Anterior cingulate cortex (tissue), 58 donors: Measurements from ENCODE around the gene COL5A3.
"Not testable (repeated sequence)": the region's sequence is repeated elsewhere in the genome, so short reads cannot be mapped to it uniquely, and the experiment has no call there.

ENCODE experiments used
- DNase-seq, 58 donors: peaks; one replicate each; lab custom pipeline; 2025; lab: John Stamatoyannopoulos, UW

Gene COL5A3

DNA sequence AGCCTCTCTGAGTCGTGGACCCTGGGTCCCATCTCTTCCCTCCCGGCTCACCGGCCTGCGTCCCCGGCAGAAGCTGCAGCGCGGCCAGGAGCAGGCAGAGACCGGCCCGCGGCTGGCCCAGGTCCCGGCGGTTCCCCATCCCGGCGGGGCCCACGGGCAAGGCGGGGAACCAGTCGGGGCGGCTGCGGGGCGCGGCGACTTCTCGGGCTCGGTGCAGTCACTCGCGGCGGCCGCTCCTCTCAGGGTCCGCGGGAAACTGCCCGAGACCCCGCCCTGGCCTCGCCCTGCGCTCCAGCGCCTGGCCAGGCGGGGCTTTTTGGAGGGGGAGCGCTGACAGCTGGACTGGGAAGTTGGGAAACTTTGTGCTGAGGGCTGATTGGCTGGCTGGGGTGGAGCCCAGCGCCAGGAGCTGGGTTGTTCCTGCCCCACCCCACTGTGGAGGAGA is at the start of gene COL5A3:
Gene COL5A3 (minus strand): TSS at position 258 of the 445 bp plus-strand sequence. CDS start 119 bp downstream, at position 139.
- DNase-seq, result no peak

GRCh38 chr19:10052602-10053360 is 42.5 kb upstream of the COL5A3 start:
- no peak for DNase-seq

- DNase-seq, result no peak
These were observed 39.3 kb upstream of the COL5A3 start for GRCh38 chr19:10049626-10050025.

DNA sequence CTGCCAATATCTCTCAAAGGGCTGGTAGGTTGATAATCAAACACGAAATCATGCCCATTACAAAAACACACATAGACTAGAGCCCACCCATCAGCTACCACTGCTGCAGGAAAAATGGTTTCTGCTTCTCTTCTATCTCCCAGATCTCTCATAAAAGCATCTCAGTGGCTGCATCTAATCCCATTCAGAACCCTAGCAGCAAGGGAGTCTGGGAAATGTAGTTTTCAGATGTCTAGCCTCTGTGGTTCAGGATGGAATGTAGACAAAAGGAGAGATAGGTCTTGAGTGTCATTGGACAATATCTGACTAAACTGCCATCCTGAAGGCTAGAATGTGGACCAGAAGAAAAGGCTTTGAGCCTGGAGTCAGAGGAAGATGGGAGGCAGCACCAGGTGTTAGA is 35.1 kb upstream of the COL5A3 start:
- no peak for DNase-seq

- DNase-seq, result no peak
These were observed 34.1 kb upstream of the COL5A3 start for GRCh38 chr19:10044390-10044789.

DNA sequence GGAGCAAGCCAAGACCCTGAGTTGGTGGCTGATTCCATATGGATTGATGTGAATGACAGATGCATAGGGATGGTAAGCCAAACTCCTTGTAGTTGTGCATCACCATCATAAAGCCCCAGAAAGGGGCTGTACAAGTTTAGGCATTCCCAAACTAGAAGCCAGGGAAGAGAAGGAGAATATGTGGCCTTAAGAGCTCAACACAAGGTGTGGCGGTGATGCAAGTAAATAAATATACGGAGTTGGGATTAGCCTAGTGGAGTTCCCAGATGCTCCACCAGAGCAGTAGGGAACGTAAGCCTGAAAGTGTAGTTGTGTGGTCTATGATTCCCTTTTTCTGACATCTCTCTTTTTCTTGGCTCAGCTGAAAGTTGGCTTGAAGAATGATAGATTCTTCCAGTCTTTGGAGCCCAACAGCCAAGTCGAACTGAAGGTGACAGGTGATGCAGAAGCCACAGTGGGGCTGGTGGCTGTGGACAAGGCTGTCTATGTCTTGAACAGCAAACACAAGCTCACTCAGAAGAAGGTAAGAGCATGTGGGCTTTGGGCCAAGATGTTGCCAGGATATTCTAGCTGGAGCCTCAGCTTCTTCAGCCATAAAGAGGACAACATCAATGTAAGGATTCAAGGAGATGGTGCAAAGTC is 33.1 kb upstream of the COL5A3 start:
- no peak for DNase-seq

DNA sequence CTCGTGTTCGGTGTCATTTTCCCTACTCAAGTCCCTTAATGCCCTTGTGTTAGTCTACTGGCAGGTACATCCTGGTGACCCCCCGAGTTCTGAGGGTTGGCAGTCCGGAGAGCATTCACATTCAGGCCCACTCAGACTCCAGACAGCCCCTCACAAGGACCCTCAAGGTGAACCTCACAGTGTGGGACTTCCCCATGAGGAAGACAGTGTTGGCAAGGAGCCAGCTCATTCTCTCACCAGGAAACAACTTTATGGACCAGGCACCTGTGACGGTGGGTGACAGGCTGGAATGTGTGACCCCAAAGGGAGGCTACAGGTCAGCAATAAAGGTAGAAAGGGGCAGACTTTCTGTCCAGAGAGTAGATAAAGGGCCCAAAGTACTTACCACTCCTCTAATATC is 27.5 kb upstream of the COL5A3 start:
- DNase-seq, result no peak

- DNase-seq, result no peak
These were observed 27.1 kb upstream of the COL5A3 start for GRCh38 chr19:10037367-10037766.

DNA sequence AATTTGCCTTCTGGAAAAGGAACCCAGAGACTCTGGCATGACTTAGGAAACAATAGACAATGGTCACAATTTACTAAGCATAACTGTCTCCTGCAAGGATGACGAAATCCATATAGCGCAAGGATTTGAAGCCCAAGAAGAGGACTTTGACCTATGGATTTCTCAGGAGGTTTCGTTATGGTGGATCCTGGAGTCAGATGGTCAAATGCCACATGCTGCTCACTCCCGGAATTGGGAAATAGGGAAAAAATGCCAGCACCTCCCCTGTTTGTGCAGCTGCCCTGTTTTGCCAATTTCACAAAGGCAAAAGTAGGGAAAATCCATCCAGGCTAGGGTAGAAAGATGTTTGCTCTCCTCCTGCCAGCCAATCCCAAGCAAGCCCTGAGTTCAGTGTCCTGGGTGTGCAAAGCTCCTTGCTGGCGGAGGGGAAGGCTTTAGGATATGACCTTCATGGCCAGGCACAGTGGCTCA is 26.3 kb upstream of the COL5A3 start:
- DNase-seq, result no peak

DNA sequence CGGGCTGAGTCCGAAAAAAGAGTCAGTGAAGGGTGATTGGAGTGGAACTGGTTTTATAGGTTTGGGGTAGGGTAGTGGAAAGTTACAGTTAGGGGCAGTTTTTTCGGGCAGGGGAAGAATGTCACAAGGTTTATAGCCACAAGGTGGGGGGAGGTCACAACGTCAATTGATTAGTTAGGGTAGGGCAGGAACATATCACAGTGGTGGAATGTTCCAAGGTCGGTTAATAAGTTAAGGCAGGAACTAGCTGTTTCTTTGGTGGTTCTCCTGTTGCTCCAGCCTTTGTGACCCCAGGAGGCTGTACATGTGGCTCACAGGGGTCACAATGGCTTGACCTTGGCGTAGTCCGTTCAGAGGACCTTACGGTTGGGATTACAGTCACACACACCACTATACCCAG is 23.3 kb upstream of the COL5A3 start:
- DNase-seq, result no peak

DNA sequence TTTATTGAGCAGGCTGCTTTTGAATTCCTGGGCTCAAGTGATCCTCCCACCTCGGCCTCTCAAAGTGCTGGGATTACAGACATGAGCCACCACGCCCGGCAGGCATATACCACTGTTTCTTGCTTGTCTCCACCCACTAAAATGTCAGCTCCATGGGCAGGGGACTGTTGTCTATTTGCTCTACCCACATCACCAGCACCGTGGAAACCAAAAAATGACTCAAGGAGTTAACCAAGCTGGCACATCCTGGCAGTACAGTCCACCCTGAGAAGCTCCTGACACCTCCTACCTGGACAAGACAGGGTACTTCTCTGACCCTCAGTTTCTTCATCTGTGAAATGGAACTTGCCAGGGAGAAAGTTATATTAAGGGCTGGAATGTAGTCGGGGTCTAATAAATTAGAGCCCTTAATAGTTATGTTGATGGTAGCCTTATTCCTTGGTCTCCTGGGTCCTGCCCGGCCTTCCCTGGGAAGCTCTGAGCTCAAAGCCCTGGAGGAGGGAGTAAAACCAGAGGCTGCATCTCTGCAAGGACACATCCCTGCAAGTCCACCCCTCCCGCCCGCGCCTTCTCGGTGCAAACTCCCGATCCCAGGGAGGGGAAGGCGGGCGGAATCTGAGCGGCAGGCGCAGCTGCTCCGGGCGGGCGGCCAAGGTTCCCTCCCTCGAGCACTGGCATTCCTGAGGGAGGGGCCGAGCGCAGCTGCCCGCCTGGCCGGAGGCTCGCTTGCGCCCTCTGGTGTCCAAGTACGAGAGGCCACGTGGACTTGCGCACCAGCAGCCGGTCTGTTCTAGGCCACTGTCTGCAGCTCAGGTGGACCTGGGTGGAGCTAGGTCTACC is 17.1 kb upstream of the COL5A3 start:
- peak in 57 of 58 donors; percentile 35 to 97 (median 86) for DNase-seq

DNA sequence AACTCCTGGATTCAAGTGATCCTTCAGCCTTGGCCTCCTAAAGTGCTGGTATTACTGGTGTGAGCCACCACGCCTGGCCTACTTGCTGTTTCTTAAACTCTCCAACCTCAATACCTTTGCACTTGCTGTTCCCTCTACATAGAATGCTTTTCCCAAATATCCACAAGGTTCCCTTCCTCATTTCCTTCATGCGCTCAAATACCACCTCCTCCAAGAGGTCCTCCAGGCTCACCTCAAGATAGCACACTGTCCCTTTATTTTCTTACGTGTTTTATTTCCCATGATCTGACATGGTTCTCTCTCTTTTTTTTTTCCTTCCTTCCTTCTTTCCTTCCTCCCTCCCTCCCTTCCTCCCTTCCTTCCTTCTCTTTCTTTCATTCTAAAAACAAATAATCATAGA is 16.4 kb upstream of the COL5A3 start:
- DNase-seq, result no peak

DNA sequence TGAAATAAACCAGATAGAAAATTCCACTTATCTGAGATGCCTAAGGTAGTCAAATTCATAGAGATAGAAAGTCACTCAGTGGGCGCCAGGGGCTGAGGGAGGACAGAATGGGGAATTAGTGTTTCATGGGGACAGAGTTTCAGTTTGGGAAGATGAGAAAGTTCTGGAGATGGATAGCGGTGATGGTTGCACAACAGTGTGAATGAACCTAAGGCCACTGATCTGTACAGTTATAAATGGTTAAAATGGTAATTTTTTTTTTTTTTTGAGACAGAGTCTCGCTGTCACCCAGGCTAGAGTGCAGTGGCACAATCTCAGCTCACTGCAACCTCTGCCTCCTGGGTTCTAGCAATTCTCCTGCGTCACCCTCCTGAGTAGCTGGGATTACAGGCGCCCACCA is 12.8 kb upstream of the COL5A3 start:
- not testable (repeated sequence) for DNase-seq

- DNase-seq, result no peak
These were observed 11.6 kb upstream of the COL5A3 start for GRCh38 chr19:10021863-10022262.

DNA sequence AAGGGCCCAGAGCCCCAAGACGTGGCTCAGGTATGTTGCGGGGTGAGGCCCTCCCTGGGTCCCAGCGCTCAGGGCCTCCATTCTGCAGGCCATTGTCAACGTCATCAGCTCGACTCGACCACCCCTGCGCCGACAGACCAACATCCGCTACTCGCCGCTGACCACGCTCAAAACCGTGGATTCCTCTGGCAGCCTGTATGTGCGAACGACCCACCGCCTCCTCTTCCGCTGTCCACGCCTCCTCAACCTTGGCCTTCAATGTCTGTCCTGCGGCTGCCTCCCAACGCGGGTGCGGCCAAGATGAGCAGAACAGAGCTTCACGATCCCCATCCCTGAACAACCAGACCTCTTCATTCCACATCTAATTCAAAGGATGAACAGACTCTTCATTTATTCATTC is 11.1 kb upstream of the COL5A3 start:
- DNase-seq, result no peak

- no peak for DNase-seq
These were observed 10.5 kb upstream of the COL5A3 start for GRCh38 chr19:10020851-10021250.

GRCh38 chr19:10019246-10019645 is 8.9 kb upstream of the COL5A3 start:
- no peak for DNase-seq

- no peak for DNase-seq
These were observed 8.5 kb upstream of the COL5A3 start for GRCh38 chr19:10018786-10019185.

GRCh38 chr19:10018263-10018662 is 8.0 kb upstream of the COL5A3 start:
- DNase-seq, result no peak

GRCh38 chr19:10013834-10014618 is 3.7 kb upstream of the COL5A3 start:
- no peak for DNase-seq
